K562 (cell line): ENCODE data around the gene PHLDA3. TPM values are rescaled to one million over a fixed set of nuclear protein-coding genes. Genes with fewer than 3 reads are reported as not detected.

Experiments used
- DACH1 ChIP-seq: fragments of 450-650 bp; IDR thresholded peaks from 2 replicates; pipeline ENCODE4 v1.6.1; 2018; ENCODE audit not compliant: partially characterized antibody
- FIP1L1 ChIP-seq: fragments of 200-400 bp; formaldehyde crosslinking; IDR thresholded peaks from 2 replicates; pipeline ENCODE4 v1.6.1; 2018; ENCODE audit warnings: mild to moderate bottlenecking, low read depth, low read length; ENCODE audit not compliant: poor library complexity, severe bottlenecking
- MBD2 ChIP-seq: sonication (generic); IDR thresholded peaks from 2 replicates; pipeline ENCODE4 v1.6.1; 2016; ENCODE audit warnings: low read depth, borderline replicate concordance
- MCM3 ChIP-seq: fragments of 450-650 bp; IDR thresholded peaks from 2 replicates; pipeline ENCODE4 v1.6.1; 2016
- NONO ChIP-seq, 2 experiments: fragments of 200-400 bp in 1 of 2; fragments of 450-650 bp in 1 of 2; formaldehyde crosslinking in 1 of 2; IDR thresholded peaks; 2 replicates each; pipeline ENCODE4 v1.6.1; 2017; ENCODE audit warnings: low read depth in 2 of 2, mild to moderate bottlenecking in 2 of 2, moderate library complexity in 2 of 2, low read length in 1 of 2
- POLR2H ChIP-seq: IDR thresholded peaks from 2 replicates; pipeline ENCODE4 v1.6.1; 2016; ENCODE audit warnings: missing genetic modification characterization, low read depth, mild to moderate bottlenecking, control low read depth, missing compliant biosample characterization, moderate library complexity
- SMAD4 ChIP-seq: fragments of 250-450 bp; sonication (Bioruptor Pico); conservative IDR thresholded peaks from 2 replicates; pipeline ENCODE4 v1.8.0; 2021; ENCODE audit warnings: inconsistent platforms, mild to moderate bottlenecking, moderate library complexity
- TEAD2 ChIP-seq: fragments of 450-650 bp; IDR thresholded peaks from 2 replicates; pipeline ENCODE4 v1.6.1; 2016; ENCODE audit warnings: missing genetic modification characterization, control low read depth, missing compliant biosample characterization
- ZNF316 ChIP-seq: fragments of 450-650 bp; IDR thresholded peaks from 2 replicates; pipeline ENCODE4 v1.6.1; 2016
- polyA plus RNA-seq, 8 experiments: library from polyadenylated mRNA; depleted of rRNA in 4 of 8; stranded (reverse) in 5 of 8; unstranded in 3 of 8; fragments of >200 nt; fragmentation: Nextera tagmentation in 2 of 8; fragmentation: Illumina TruSeq in 1 of 8; extraction: Ambion mirVana in 2 of 8; extraction: Trizol in 1 of 8; gene quantifications; 2 replicates each; pipeline versions ENCODE4 v1.2.1 to v1.2.3, GENCODE V29; 2011 to 2014; ENCODE audit warnings: inconsistent platforms in 1 of 8, missing spikeins in 1 of 8
- total RNA-seq, 7 experiments: library from RNA; depleted of rRNA in 6 of 7; stranded (reverse); fragments of >200 nt in 6 of 7; fragmentation: Illumina TruSeq in 2 of 7; extraction: Trizol in 2 of 7; gene quantifications; 2 replicates each; pipeline versions ENCODE4 v1.2.1 to v1.2.3, GENCODE V29; 2011 to 2021; ENCODE audit warnings: low replicate concordance in 1 of 7
- TF ChIP-seq, protein P1 (sequence below): sonication (generic); formaldehyde crosslinking; IDR thresholded peaks from 2 replicates; pipeline ENCODE4 v1.8.0; 2022; ENCODE audit warnings: missing genetic modification reagents, mild to moderate bottlenecking, borderline replicate concordance
- TF ChIP-seq, protein P2 (sequence below): sonication (generic); formaldehyde crosslinking; IDR thresholded peaks from 2 replicates; pipeline ENCODE4 v1.8.1; 2023; ENCODE audit warnings: mild to moderate bottlenecking, missing genetic modification reagents, moderate library complexity
- TF ChIP-seq, protein P3 (sequence below): sonication (generic); formaldehyde crosslinking; IDR thresholded peaks from 2 replicates; pipeline ENCODE4 v1.5.0; 2020; ENCODE audit warnings: missing genetic modification reagents
- TF ChIP-seq, protein P4 (sequence below), 2 experiments: fragments of 200-800 bp in 1 of 2; sonication (Bioruptor generic) in 1 of 2; sonication (generic) in 1 of 2; formaldehyde crosslinking in 1 of 2; IDR thresholded peaks in 1 of 2; conservative IDR thresholded peaks in 1 of 2; 2 replicates each; pipeline versions ENCODE4 v1.5.0 to v1.6.1; 2016 to 2020; ENCODE audit warnings: missing compliant biosample characterization in 1 of 2, missing genetic modification characterization in 1 of 2, missing genetic modification reagents in 1 of 2
- TF ChIP-seq, protein P5 (sequence below): sonication (generic); formaldehyde crosslinking; IDR thresholded peaks from 2 replicates; pipeline ENCODE4 v1.8.0; 2022; ENCODE audit warnings: mild to moderate bottlenecking, missing genetic modification reagents
- TF ChIP-seq, protein P6 (sequence below): fragments of 450-650 bp; IDR thresholded peaks from 2 replicates; pipeline ENCODE4 v1.7.1; 2018; ENCODE audit warnings: mild to moderate bottlenecking, low read depth; ENCODE audit not compliant: partially characterized antibody

The PHLDA3 gene
- total and polyA plus RNA-seq, 9 of the 15 experiments (the other 6 are each of a cell fraction or from before 2014, with no cell fraction given) = 0.11 to 0.27 TPM; not detected in 7

DNA sequence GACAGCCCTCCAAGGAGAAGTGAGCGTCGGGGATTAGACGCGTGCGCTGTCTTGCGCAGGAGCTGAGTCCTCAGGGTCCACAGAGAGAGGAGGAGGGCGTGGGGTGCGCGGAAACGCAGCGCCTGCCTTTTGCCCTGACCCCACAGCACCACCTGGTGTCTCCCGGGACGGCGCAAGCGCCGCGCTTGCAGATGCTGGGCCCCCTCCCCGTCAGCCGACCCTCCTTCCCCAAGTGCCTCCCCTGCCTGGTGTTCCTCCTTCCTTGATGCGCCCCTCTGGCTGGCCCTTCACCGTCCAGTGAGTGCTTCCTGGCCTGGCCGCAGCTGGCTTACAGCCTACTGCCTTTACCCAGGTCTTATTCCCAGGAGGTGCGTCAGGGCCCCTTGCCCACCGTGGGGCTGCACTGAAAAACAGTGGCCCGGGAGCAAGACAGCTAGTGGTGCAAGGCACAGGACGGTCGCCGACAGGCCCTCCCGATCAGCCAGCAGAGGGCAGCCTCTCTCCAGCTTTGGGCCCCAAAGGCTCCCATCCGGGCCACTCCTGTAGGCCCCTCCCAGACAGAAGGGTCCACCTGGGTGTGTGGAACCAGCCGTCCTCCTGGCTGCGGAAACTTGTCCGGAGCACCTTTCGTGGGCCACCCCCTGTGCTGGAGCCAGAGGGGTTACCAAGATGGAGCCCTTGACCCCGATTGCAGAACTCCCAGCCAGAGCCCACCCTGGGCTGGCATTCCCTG lies 12.9 kb upstream of the PHLDA3 start (continued):
- TF ChIP-seq, protein P1, sequence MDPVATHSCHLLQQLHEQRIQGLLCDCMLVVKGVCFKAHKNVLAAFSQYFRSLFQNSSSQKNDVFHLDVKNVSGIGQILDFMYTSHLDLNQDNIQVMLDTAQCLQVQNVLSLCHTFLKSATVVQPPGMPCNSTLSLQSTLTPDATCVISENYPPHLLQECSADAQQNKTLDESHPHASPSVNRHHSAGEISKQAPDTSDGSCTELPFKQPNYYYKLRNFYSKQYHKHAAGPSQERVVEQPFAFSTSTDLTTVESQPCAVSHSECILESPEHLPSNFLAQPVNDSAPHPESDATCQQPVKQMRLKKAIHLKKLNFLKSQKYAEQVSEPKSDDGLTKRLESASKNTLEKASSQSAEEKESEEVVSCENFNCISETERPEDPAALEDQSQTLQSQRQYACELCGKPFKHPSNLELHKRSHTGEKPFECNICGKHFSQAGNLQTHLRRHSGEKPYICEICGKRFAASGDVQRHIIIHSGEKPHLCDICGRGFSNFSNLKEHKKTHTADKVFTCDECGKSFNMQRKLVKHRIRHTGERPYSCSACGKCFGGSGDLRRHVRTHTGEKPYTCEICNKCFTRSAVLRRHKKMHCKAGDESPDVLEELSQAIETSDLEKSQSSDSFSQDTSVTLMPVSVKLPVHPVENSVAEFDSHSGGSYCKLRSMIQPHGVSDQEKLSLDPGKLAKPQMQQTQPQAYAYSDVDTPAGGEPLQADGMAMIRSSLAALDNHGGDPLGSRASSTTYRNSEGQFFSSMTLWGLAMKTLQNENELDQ (CRISPR knock-in tag) = no peak
- TF ChIP-seq ZNF316 (no peak), FIP1L1 (no peak), TEAD2 (no peak), MCM3 (no peak), MBD2 (no peak), POLR2H (tag) (no peak), SMAD4 (no peak), NONO (IDR thresholded peaks at IDR 0.05; ENCODE audit: low read depth in 2 of 2, low read length in 1 of 2) (peak in 1 of 2 experiments; percentile 10; a peak in 1 of 4 replicates), DACH1 (no peak)
- TF ChIP-seq, protein P2, sequence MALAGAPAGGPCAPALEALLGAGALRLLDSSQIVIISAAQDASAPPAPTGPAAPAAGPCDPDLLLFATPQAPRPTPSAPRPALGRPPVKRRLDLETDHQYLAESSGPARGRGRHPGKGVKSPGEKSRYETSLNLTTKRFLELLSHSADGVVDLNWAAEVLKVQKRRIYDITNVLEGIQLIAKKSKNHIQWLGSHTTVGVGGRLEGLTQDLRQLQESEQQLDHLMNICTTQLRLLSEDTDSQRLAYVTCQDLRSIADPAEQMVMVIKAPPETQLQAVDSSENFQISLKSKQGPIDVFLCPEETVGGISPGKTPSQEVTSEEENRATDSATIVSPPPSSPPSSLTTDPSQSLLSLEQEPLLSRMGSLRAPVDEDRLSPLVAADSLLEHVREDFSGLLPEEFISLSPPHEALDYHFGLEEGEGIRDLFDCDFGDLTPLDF (CRISPR knock-in tag) = no peak
- TF ChIP-seq, protein P3, sequence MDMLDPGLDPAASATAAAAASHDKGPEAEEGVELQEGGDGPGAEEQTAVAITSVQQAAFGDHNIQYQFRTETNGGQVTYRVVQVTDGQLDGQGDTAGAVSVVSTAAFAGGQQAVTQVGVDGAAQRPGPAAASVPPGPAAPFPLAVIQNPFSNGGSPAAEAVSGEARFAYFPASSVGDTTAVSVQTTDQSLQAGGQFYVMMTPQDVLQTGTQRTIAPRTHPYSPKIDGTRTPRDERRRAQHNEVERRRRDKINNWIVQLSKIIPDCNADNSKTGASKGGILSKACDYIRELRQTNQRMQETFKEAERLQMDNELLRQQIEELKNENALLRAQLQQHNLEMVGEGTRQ (CRISPR knock-in tag) = no peak
- TF ChIP-seq, protein P4, sequence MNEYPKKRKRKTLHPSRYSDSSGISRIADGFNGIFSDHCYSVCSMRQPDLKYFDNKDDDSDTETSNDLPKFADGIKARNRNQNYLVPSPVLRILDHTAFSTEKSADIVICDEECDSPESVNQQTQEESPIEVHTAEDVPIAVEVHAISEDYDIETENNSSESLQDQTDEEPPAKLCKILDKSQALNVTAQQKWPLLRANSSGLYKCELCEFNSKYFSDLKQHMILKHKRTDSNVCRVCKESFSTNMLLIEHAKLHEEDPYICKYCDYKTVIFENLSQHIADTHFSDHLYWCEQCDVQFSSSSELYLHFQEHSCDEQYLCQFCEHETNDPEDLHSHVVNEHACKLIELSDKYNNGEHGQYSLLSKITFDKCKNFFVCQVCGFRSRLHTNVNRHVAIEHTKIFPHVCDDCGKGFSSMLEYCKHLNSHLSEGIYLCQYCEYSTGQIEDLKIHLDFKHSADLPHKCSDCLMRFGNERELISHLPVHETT (CRISPR knock-in tag; conservative IDR thresholded peaks at IDR 0.05 in 1 of 2, IDR thresholded peaks at IDR 0.05 in 1 of 2) = no peak
- TF ChIP-seq, protein P5, sequence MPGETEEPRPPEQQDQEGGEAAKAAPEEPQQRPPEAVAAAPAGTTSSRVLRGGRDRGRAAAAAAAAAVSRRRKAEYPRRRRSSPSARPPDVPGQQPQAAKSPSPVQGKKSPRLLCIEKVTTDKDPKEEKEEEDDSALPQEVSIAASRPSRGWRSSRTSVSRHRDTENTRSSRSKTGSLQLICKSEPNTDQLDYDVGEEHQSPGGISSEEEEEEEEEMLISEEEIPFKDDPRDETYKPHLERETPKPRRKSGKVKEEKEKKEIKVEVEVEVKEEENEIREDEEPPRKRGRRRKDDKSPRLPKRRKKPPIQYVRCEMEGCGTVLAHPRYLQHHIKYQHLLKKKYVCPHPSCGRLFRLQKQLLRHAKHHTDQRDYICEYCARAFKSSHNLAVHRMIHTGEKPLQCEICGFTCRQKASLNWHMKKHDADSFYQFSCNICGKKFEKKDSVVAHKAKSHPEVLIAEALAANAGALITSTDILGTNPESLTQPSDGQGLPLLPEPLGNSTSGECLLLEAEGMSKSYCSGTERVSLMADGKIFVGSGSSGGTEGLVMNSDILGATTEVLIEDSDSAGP (CRISPR knock-in tag) = no peak; the same call in 1 of the 2 replicates
- TF ChIP-seq, protein P6, sequence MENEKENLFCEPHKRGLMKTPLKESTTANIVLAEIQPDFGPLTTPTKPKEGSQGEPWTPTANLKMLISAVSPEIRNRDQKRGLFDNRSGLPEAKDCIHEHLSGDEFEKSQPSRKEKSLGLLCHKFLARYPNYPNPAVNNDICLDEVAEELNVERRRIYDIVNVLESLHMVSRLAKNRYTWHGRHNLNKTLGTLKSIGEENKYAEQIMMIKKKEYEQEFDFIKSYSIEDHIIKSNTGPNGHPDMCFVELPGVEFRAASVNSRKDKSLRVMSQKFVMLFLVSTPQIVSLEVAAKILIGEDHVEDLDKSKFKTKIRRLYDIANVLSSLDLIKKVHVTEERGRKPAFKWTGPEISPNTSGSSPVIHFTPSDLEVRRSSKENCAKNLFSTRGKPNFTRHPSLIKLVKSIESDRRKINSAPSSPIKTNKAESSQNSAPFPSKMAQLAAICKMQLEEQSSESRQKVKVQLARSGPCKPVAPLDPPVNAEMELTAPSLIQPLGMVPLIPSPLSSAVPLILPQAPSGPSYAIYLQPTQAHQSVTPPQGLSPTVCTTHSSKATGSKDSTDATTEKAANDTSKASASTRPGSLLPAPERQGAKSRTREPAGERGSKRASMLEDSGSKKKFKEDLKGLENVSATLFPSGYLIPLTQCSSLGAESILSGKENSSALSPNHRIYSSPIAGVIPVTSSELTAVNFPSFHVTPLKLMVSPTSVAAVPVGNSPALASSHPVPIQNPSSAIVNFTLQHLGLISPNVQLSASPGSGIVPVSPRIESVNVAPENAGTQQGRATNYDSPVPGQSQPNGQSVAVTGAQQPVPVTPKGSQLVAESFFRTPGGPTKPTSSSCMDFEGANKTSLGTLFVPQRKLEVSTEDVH = peak; percentile 29
